GM19193 (cell line): Measurements from ENCODE around the gene SLC30A2.

ENCODE experiments used
- POLR2A ChIP-seq: IDR thresholded peaks from 4 replicates; pipeline ENCODE4 v1.6.1; 2011; ENCODE audit not compliant: insufficient read depth, insufficient read length; ENCODE audit errors: extremely low read depth

SLC30A2 gene

DNA sequence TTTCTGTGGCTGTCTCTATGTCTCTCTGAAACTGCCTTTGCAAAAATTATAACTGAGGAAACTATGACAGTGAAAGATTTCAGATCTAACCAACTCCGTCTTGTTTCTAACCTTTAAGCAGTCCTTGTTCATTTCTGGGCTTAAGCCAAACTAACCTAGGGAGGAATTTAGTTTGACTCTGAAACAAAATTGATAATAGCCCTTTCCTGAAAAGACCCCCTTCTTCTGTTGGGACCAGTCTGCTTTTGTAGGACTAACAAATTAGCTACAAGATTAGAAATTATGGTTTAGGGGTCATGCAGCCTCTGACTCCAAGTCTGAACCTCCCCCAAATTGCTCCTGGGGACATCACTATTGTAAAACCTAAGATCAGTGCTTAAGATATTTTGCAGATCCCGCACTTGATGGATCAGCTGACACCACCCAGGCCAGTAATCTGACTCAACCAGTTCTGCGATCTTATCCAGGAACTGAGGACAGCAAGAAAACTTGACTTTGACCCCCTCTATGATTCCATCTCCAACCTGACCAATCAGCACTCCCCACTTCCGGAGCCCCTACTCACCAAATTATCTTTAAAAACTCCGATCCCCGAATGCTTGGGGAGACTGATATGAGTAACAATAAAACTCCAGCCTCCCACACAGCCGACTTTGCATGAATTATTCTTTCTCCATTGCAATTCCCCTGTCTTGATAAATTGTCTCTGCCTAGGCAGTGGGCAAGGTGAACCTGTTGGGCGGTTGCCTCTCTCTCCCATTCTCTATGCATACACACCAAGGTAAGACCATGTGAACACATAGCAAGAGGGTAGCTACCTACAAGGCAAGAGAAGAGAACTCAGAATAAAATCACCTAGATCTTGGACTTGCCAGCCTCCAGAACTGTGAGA lies 32.6 kb upstream of the SLC30A2 start:
- TF ChIP-seq POLR2A, result no peak

DNA sequence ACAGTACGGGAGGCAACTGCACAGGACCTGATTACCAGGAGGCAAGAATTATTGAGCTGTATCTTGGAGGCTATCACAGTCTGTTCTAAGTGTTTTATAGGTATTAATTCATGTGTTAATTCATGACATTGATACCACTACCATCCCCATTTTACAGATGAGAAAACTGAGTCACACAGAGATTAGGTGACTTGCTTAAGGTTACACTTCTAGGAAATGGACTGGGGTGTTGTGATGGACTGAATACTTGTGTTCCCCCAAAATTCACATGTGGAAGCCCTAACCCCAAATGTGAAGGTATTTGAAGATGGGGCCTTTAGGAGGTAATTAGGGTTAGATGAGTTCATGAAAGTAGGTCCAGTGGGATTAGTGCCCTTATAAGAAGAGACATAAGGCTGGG lies 31.6 kb upstream of the SLC30A2 start:
- no peak for TF ChIP-seq POLR2A

DNA sequence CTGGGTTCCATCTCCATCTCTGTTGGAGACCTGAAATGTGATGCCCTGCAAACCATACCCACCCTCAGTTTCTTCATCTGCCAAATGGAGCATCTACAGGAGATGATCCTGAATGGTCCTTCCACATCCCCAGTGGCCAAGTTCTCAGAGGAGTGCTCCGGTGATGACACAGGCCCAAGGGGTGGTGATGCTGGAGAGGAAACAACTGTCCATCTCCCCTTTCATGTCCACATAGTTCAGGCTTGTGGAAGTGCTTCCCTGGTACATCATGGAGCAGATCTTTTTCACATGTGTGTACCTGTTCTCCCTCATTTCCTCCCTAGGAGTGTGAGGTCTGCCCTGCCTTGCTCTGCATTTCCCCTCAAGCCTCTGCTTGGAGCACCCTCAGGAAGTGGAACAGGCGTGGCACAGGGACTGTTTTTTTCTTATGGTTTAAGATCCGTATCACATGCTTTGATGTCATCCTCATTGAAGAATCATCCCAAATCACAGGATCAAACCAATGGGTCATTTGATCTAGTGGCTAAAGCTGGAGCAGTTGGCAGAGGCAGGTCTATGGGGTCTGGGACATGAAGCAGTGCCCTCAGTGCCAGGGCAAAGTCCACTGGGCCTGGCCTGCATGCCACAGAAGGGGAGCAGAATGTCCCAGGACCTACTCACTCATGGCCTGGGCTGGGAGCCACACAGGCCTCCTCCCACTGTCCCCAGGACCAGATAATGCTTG lies 29.7 kb upstream of the SLC30A2 start:
- no peak for TF ChIP-seq POLR2A

DNA sequence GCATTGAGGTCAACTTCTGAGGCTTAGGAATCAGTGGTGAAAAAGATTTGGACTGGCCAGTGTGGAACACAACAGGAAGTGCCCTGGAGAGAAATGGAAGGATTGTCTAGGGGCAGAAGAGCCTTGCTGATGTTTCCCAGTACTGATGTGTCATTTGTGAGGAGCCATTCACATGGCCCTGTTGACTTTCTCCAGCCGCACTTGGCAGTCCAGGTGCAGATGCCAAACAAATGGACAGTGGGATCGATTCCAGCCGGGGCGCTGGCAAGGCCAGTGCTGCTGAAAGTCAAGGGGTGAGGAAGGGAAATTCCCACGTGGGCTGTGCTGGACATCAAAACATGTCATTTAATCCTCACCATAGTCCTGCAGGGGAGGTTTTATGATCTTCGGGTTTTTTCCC lies 26.4 kb upstream of the SLC30A2 start:
- TF ChIP-seq POLR2A, result no peak

DNA sequence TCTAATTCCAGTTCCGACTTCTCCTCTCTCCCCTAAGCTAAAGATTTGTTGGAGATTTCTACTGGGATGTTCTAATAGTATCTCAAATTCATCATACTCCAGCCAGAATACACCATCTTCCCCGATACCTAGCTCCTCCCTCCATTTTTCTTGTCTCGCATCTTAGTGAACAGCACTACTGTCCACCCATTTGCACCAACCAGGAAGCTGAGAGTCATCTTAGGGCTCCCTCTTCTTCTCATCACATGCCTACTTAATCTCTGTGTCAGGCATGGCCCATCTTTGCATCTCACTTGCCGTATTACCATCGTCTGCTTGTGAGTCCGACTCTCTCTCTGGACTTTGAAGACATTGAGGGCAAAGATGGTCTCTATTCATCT lies 25.0 kb upstream of the SLC30A2 start:
- no peak for TF ChIP-seq POLR2A

DNA sequence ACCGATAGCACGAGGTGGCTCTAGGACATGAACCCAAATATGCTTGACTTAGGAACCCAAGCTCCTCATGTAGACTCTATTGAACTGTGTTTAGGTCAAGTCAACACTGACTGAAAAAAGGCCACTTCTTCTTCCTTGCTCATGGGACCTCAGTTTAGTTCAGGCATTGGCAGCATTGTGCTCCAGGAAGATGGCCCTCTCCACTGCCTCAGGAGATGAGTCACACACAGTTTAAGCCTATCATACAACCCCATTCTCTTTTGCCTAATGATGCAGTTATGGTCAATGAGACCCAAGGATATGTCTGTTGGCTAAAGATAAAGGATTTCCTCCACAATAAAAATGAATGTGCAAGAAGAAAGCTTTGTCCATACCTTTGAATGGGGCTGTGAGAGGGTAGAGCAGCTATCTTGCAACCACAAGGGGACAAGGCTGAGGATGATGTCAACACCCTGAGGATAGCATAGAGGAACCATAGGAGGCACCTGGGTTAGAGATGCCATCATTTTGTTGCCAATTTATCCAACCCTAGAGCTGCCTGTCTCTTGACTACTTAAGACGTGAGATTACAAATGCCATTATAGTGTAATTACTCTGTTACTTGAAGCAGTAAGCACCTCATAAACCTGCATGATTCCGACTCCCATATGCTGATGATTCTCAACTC lies 24.5 kb upstream of the SLC30A2 start:
- no peak for TF ChIP-seq POLR2A

DNA sequence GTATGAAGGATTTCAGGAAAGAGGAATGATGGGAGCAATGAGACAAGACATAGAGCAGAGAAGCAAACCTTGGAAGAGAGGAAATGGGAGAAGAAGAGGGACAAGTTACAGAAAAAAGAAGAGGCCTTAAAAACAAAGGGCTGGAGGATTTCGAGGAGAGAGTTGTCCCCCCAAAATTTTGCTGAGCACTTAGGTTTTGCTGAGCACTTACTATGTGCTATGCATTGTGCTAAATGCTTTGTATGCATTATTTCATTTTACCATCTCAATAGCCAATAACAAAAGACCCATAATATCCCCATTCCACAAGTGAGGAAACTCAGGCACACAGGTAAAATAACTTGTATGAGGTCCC lies 24.0 kb upstream of the SLC30A2 start:
- no peak for TF ChIP-seq POLR2A

DNA sequence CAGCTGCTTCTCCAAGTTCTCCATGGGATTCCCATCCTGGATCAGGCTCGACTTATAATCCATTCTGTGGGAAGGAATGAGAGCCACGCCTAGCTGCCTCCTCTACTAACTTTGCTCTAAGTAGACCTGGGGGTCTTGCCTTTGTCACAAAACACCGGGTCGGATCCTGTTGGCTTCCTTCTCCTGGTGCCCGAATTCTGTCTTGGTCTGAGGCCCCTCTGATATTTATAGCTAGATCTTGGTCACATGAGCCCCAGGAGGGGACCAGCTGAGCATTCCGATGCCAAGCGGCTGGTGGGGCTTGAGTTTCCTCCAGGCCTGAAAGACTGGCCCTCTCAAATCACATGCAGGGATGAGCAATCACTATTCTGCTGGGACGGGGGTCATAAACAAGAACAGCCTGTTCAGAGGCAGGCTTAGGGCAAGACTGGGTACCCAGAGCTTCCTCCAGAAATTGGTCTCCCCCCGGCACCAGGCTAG lies 21.6 kb upstream of the SLC30A2 start, which contains the start of gene TRIM63:
Gene TRIM63, minus strand, starts transcription at position 199 of the 480 bp plus-strand sequence. Its CDS starts 136 bp downstream, at position 63.
- TF ChIP-seq POLR2A, result no peak

DNA sequence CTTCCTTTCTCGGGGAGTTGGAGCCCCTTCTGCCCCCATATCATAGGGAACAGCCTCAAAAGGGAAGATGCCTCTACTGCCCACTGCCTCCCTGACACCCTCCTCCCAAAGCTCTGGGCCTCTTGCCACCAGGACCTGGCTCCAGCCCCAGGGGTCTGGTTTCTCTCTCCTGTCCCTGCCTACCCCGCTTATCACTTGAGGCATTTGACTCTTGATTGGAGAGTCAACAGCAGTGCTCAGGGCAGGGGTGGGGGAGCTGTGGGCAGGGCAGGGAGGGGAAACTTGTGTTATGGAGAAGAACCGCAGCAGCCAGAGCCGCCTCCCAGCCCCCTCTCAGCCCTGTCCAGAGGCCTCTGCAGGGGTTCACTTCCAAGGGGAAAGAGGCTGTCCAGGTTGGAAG lies 20.9 kb upstream of the SLC30A2 start:
- TF ChIP-seq POLR2A, result no peak

DNA sequence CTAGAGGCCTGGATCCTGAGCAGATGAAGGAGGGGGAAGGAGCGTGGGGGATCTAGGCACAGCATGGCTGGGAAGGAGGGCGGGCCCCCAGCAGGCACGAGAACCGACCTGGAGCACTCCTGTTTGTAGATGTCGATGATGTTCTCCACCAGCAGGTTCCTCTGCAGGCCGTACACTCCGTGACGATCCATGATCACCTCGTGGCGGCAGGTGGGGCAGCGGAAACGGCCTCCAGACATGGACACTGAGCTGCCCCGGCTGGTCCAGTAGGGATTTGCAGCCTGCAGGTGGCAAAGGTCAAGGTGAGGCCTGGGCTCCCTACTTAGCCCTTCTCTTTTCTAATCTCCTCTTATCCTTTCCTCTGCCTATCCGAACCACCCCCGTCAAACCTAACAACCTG lies 20.2 kb upstream of the SLC30A2 start:
- TF ChIP-seq POLR2A, result no peak

DNA sequence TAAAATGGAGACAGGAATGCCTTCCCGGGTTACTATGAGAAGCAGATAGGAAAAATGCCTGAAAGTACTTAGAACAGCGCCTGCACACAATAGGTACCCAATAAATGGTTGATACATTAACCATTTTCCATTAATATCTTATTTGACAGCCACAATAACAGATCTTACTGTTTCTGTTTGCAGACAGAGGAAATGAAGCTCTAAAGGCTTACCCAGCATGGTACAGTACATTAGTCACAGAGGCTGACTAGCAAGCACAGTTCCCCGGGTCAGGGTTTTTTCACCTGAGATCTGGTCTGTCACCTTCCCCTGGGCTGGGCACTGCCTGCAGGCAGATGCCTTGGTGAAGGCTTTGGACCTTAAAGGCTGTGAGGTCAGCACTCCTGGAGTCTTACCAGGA lies 18.6 kb upstream of the SLC30A2 start:
- no peak for TF ChIP-seq POLR2A

DNA sequence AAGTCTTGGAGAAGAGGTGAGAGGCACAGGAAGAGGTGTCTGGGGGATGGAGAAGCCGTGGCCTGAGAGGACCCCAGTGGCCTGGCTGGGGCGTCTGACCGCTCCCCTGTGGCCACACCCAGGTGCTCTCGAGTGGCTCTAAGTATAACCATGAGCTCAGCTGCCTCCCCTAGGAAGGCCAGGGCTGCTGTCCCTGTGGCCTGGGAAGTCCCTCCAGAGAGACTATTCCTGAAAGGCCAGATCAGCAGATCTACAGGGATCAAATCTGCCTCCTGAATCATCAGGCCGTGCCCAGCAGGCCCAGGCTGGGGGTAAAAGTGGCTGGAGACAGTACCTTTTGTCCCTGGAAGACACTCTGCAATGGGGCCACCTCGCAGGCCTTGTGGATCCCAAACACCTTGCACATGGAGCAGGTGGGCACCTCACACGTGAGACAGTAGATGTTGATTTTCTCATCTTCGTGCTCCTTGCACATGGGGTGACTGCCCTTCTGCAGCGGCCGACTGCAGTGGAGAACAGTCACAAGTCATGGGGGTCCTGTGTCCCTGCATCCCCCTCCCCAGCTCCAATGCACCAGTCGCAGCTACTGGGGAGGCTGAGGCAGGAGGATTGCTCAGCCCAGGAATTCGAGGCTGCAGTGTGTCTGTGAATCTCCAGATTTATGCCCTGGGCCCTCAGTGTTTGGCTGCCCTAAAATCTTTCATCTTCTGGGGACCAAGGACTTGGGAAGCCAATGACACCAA lies 15.1 kb upstream of the SLC30A2 start:
- TF ChIP-seq POLR2A, result no peak

DNA sequence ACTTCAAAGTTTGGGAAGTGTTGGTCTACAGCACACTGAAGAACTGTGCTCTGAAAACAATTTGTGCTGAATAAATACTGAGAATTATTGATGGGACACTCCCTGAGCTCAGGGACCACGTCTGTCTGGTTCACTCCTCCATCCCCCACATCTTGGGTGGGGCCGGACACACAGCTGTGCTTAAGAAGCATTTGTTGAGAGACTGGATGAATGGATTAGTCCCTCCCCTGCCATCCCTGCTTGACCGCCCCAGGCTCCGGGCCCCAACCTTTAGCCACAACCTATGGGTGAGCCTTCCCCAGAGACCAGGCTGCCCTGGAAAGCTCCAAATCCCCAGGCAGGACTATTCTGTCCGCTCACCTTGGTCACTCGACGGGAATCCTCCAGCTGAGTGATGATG lies 14.0 kb upstream of the SLC30A2 start:
- TF ChIP-seq POLR2A, result no peak

DNA sequence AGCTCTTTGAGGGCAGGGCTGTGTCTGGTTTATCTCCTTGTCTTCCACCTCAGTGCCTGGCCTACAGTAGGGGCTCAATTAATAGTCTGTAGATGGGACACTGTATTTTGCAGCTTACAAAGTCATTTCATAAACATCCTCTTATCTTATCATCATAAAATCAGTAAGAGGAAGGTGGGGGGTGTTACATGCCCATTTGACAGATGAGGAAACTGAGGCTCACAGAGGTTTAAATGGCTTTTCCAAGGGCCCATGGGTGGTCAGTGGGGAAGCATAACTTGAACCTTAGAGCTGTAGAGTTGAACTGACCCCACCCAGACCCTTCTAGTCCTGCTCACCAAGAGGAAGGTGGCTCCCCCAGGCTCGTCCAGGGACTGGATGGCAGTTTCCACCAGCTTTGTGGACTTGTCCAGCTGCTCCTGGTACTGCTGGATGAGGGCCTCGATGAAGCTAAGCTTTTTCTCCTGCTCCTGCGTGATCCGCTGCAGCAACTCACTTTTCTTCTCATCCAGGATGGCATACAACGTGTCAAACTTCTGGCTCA lies 12.2 kb upstream of the SLC30A2 start:
- TF ChIP-seq POLR2A, result no peak

DNA sequence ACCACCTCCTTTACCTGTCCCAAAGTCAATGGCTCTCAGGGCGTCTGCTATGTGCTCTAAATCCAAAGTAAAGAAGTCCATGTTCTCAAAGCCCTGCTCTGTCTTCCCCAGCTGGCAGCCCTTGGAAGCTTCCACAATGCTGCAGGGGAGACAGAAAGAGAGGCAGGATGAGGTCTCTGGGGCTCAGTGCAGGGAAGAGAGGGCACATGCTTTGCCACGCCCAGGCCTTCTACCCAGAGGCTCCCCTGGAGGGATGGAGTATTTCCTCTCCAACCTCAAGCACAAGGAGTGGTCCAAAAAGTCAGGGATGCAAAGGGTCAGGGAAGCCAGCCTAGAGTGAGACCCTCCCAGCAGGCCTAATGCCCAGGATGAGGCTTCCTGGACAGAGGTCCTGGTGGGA lies 11.3 kb upstream of the SLC30A2 start:
- TF ChIP-seq POLR2A, result no peak

DNA sequence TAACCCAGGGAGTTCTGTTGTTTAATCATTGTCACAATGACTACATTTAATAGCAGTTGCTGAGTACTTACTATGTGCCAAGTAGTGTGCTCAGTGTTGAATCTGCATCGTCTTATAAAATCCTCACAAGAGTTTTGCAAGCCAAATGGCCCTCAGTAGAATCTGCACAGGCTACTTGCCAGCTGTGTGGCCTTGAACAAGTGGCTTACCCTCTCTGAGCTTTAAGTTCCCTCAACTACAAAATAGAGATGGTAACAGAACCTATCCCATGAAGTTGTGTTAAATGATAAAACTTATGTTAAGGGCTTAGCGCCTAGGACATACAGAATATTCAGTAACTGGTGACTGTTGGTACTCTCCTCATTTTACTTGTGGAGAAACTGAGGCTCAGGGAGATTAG lies 9.1 kb upstream of the SLC30A2 start:
- TF ChIP-seq POLR2A, result no peak
